Thymus (tissue), 11 donors: ENCODE measurements around the gene CD101. TPM values are rescaled to one million over a fixed set of nuclear protein-coding genes. Genes with fewer than 3 reads are reported as not detected.

ENCODE experiments used
- DNase-seq, 9 donors: peaks; one replicate each; pipeline ENCODE4 v3.0.0-alpha.2; 2013; ENCODE audit warnings: low spot score in 9 of 9, low read depth in 6 of 9, missing footprints in 1 of 9
- H3K27ac ChIP-seq, 2 donors: one replicate each; pipeline ENCODE4 v1.5.1; 2013; ENCODE audit warnings: control low read depth in 1 of 2, low read depth in 1 of 2, low read length in 1 of 2, mild to moderate bottlenecking in 1 of 2, moderate library complexity in 1 of 2
- H3K27me3 ChIP-seq, 2 donors: one replicate each; pipeline ENCODE4 v1.5.1; 2013; ENCODE audit warnings: low read length in 1 of 2; ENCODE audit not compliant: control insufficient read depth in 2 of 2, insufficient read depth in 1 of 2
- H3K36me3 ChIP-seq, 2 donors: one replicate each; pipeline ENCODE4 v1.5.1; 2013; ENCODE audit warnings: low read length in 1 of 2, mild to moderate bottlenecking in 1 of 2, moderate library complexity in 1 of 2; ENCODE audit not compliant: control insufficient read depth in 2 of 2, insufficient read depth in 2 of 2
- H3K4me1 ChIP-seq, 2 donors: one replicate each; pipeline ENCODE4 v1.5.1; 2013; ENCODE audit warnings: low read length in 2 of 2; ENCODE audit not compliant: control insufficient read depth in 2 of 2, insufficient read depth in 2 of 2
- H3K4me3 ChIP-seq, 2 donors: one replicate each; pipeline ENCODE4 v1.5.1; 2013; ENCODE audit warnings: low read length in 2 of 2, control low read depth in 1 of 2, mild to moderate bottlenecking in 1 of 2
- H3K9me3 ChIP-seq, 2 donors: one replicate each; pipeline ENCODE4 v1.5.1; 2013; ENCODE audit warnings: low read length in 1 of 2, mild to moderate bottlenecking in 1 of 2; ENCODE audit not compliant: control insufficient read depth in 2 of 2, insufficient read depth in 1 of 2
- WGBS: extraction: QIAGEN DNeasy Blood & Tissue Kit; methylation state at CpG from one replicate; pipeline ENCODE4 v1.1.7; 2013; 5-methylcytosine and 5-hydroxymethylcytosine counted together
- polyA plus RNA-seq: library from polyadenylated mRNA; stranded (reverse); fragments of 200-250 nt; gene quantifications from one replicate; pipeline ENCODE4 v1.2.3, GENCODE V29; 2013
- total RNA-seq: library from RNA; stranded (reverse); fragments of 120-200 nt; gene quantifications from one replicate; pipeline ENCODE4 v1.2.4, GENCODE V29; 2013
- donor health status: healthy.

The CD101 gene
- total and polyA plus RNA-seq, 2 donors: 3.4 to 3.8 TPM

DNA sequence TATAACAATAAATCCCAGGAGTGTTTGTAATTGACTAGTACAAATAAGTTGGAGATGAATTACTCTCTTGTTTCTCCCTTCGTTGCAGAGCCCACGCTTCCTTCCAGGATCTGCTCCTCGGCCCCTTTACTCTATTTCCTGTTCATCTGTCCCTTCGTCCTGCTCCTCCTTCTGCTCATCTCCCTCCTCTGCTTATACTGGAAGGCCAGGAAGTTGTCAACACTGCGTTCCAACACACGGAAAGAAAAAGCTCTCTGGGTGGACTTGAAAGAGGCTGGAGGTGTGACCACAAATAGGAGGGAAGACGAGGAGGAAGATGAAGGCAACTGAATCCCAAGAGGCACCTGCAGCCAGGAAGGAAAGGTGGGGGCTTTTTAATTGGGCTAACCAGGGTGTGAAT lies 32.2 kb downstream of the CD101 start:
- H3K4me1 ChIP-seq: peaks cover 9 to 14% of the 10 kb centered on the region in 2 donors
- H3K9me3 ChIP-seq: no peaks in the 10 kb centered on the region
- H3K36me3 ChIP-seq: no peaks in the 10 kb centered on the region
- no peak overlapping the region for H3K27ac ChIP-seq
- no peak overlapping the region for H3K4me3 ChIP-seq
- 92% methylated on average over 7 of the region's 7 CpGs for WGBS
- H3K27me3 ChIP-seq: no peaks in the 10 kb centered on the region
- no peak for DNase-seq

DNA sequence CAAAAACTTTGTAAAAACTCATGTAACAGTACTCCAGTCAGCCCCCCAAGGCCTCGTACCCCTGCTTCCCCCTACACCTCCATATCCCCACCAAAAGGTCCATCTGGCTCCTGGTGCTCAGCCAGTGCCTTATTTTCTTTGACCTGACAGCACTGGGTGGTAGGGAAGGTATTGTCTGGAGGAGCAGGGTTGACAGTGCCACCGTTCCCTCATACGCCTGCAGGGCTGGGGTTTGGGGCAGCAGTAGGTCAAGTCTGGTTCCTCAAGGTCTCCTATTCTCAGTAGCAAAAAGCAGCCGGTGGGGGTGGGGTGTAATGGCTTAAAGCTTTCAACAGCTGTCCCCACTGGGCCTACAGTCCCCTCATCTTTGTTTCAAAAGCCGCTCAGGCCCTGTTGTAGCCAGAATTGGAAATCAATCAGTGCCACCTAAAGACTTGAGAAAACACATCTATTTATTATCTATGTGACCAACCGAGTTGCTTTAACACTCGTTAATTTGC lies 33.3 kb downstream of the CD101 start:
- no peak for DNase-seq
- peaks cover 9 to 14% of the 10 kb centered on the region in 2 donors for H3K4me1 ChIP-seq
- WGBS: 98% methylated on average over 7 of the region's 7 CpGs

DNA sequence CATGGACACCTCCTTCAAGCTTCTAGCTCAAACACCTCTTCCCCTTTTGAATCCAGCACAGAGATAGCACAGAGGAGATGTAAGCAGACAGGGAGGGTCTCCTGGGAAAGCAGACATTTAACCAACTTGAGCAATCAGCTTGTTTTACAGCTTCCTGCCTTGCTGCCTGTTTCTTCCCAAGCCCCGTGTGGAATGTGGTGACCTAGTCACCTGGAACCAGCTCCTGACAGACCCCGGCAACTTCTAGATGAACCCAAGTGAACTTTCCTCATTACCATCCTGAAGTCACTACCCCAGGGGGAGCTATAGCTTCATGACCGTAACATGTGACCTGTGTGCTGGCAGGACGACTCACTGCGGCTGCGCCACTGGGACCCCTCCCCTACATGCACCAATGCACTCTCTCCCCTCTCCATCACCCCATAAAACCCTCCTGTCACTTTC lies 34.5 kb downstream of the CD101 start:
- Histone ChIP-seq H3K27ac (no peak overlapping the region), H3K9me3 (no peaks in the 10 kb centered on the region), H3K36me3 (no peaks in the 10 kb centered on the region), H3K4me1 (peaks cover 9 to 14% of the 10 kb centered on the region in 2 donors), H3K27me3 (no peaks in the 10 kb centered on the region), H3K4me3 (no peak overlapping the region)
- no peak for DNase-seq
- 91% methylated on average over 6 of the region's 6 CpGs for WGBS

More for the DNA sequence above, 33.3 kb downstream of the CD101 start:
- Histone ChIP-seq H3K27me3 (no peaks in the 10 kb centered on the region), H3K27ac (no peak overlapping the region), H3K4me3 (no peak overlapping the region), H3K9me3 (no peaks in the 10 kb centered on the region), H3K36me3 (no peaks in the 10 kb centered on the region)

DNA sequence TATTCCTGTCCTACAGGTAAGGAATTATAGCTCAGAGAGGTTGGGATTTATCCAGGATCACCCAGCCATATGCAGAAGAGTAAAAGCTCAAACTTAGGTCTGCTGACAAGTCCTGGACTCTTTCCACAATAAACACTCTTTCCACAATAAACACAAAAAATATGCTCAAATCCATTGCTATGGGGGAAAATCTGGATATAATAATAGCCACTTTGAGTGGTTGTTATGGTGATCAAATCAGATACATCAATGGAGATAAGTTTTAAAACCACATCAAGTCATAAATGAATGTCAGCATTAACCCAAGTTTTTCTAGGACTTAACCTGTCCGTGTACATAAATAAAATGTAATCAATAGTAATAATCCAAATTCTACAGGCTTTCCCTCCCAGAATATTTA lies 36.2 kb downstream of the CD101 start:
- H3K4me1 ChIP-seq: peaks cover 9 to 14% of the 10 kb centered on the region in 2 donors
- H3K4me3 ChIP-seq: no peak overlapping the region
- H3K27ac ChIP-seq: no peak overlapping the region
- H3K27me3 ChIP-seq: no peaks in the 10 kb centered on the region
- no peaks in the 10 kb centered on the region for H3K36me3 ChIP-seq
- no peak for DNase-seq
- peaks cover 0 to 3% of the 10 kb centered on the region in 2 donors for H3K9me3 ChIP-seq
- WGBS: 96% methylated on average over 1 of the region's 1 CpG

DNA sequence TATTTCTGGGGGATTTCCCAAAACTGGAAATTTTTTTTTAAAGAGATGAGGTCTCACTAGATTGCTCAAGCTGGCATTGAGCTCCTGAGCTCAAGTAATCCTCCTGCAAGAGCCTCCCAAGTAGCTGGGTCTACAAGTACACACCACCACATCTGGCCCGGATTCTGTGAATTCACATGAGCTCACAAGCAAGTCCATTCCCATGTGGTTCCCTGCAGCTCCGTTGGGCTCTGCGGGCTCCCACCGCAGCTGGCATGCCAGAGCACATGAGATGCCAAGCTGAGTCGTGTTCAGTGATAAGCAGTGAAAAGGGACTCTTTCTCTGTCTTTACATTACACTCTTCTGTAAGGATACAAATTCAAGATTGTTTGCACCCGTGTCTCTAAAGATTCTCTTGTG lies 36.7 kb downstream of the CD101 start:
- no peak for DNase-seq
- WGBS: 97% methylated on average over 6 of the region's 6 CpGs
- H3K9me3 ChIP-seq: peaks cover 0 to 3% of the 10 kb centered on the region in 2 donors
- H3K4me3 ChIP-seq: no peak overlapping the region
- no peaks in the 10 kb centered on the region for H3K36me3 ChIP-seq
- H3K27me3 ChIP-seq: no peaks in the 10 kb centered on the region
- no peak overlapping the region for H3K27ac ChIP-seq
- H3K4me1 ChIP-seq: peaks cover 6 to 10% of the 10 kb centered on the region in 2 donors

DNA sequence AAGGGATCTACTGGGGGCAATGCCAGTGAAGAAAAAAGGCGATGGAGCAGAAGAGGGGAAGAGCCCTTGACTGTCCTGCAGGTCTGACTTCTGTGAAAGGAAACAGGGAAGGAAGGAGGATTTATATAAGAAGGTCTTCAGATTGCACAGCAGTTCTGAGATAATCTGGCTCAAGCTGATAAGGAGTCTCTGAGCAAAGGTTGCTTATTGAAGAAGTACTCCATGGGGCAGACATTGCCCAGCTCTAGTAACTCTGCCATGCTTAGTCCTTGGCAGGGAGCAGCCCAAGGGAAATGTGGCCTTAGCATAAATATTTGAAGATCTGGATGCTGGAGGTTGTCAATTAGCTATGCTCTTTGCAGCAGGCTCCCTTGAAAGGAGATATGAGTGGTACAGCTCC lies 42.7 kb downstream of the CD101 start:
- H3K4me1 ChIP-seq: peaks cover 8 to 14% of the 10 kb centered on the region in 2 donors
- H3K27me3 ChIP-seq: no peaks in the 10 kb centered on the region
- no peak overlapping the region for H3K27ac ChIP-seq
- WGBS: 98% methylated on average over 1 of the region's 1 CpG
- no peaks in the 10 kb centered on the region for H3K36me3 ChIP-seq
- no peak overlapping the region for H3K4me3 ChIP-seq
- no peak for DNase-seq
- H3K9me3 ChIP-seq: peaks cover 0 to 3% of the 10 kb centered on the region in 2 donors

DNA sequence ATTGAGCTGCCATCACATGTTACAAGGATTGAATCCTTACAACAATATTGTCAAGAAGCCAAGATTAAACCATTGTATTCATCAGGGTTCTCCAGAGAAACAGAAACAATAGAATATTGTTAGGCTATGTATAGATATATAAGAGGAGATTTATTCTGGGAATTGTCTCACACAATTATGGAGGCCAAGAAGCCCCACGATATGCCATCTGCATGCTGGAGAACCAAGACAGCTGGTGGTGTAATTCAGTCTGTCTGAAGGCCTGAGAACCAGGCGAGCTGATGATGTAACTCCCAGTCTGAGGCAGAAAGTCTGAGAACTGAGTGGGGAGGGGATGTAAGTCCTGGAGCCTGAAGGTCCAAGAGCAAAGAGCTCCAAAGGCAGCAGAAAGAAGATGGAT lies 44.1 kb downstream of the CD101 start:
- 95% methylated on average over 2 of the region's 2 CpGs for WGBS
- DNase-seq: no peak
- no peak overlapping the region for H3K27ac ChIP-seq
- no peak overlapping the region for H3K4me3 ChIP-seq
- no peaks in the 10 kb centered on the region for H3K36me3 ChIP-seq
- H3K27me3 ChIP-seq: no peaks in the 10 kb centered on the region
- H3K9me3 ChIP-seq: peaks cover 0 to 3% of the 10 kb centered on the region in 2 donors
- peaks cover 14 to 25% of the 10 kb centered on the region in 2 donors for H3K4me1 ChIP-seq

DNA sequence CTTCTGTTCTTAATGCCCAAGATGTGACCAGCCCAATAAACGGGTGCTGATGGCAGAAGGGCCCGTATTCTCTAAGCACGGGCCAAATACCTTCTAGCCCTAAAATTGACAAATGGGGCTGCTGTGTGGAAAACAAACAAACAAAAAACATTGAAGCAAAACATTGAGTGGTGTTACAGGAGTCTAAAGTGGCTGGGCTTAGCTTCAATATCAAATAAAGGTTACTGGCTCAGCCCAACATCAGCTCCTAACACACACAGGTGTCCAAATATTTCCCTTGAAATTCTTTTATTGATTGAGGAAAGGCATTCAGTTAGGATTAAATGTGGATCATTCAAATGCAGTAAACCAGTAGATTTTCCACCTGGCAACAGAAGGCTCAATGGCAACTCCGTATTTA lies 45.2 kb downstream of the CD101 start:
- no peak overlapping the region for H3K4me3 ChIP-seq
- peaks cover 20 to 34% of the 10 kb centered on the region in 2 donors for H3K4me1 ChIP-seq
- H3K27me3 ChIP-seq: no peaks in the 10 kb centered on the region
- no peaks in the 10 kb centered on the region for H3K36me3 ChIP-seq
- 97% methylated on average over 4 of the region's 4 CpGs for WGBS
- H3K27ac ChIP-seq: no peak overlapping the region
- H3K9me3 ChIP-seq: peaks cover 0 to 3% of the 10 kb centered on the region in 2 donors
- no peak for DNase-seq

DNA sequence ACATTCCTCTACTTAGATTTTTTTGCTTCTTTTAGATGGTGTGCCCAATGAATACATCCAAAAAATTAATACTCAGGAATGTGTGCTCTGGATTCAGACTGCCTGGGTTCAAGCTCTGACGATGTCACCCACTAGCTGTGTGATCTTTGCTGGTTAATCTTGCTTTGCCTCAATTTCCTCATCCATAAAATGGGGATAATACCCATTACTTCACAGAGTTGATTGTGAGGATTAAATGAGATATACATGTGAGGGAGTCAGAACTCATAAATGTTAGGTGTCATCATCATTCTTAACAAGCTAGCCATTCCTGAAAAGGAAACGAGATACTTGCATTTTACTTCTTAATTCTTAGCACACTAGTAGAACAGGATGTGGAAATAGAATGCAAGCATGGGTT lies 45.7 kb downstream of the CD101 start:
- no peaks in the 10 kb centered on the region for H3K9me3 ChIP-seq
- H3K36me3 ChIP-seq: no peaks in the 10 kb centered on the region
- H3K4me1 ChIP-seq: peaks cover 25 to 39% of the 10 kb centered on the region in 2 donors
- WGBS: 93% methylated on average over 2 of the region's 2 CpGs
- H3K4me3 ChIP-seq: no peak overlapping the region
- DNase-seq: no peak
- no peaks in the 10 kb centered on the region for H3K27me3 ChIP-seq
- no peak overlapping the region for H3K27ac ChIP-seq
